Ascending aorta (tissue), 2 donors: Measurements from ENCODE around the gene CSF2RB. TPM values are rescaled to one million over a fixed set of nuclear protein-coding genes. Genes with fewer than 3 reads are reported as not detected.

ENCODE experiments used
- DNase-seq, 2 donors: peaks; one replicate each; pipeline ENCODE4 v3.0.0-alpha.2; 2019; ENCODE audit warnings: low spot score in 2 of 2
- H3K27ac ChIP-seq, 2 donors: fragments of 200-600 bp; sonication (generic); one replicate each; pipeline ENCODE4 v1.5.1; 2016 to 2017; ENCODE audit warnings: mild to moderate bottlenecking in 1 of 2
- H3K27me3 ChIP-seq: fragments of 200-600 bp; sonication (generic); one replicate; pipeline ENCODE4 v1.5.1; 2017
- H3K36me3 ChIP-seq, 2 donors: fragments of 200-600 bp; sonication (generic); one replicate each; pipeline ENCODE4 v1.5.1; 2016
- H3K4me1 ChIP-seq, 2 donors: fragments of 200-600 bp; sonication (generic); one replicate each; pipeline ENCODE4 v1.5.1; 2016 to 2017; ENCODE audit warnings: mild to moderate bottlenecking in 1 of 2
- H3K4me3 ChIP-seq, 2 donors: fragments of 200-600 bp; sonication (generic); one replicate each; pipeline ENCODE4 v1.5.1; 2016 to 2017; ENCODE audit warnings: mild to moderate bottlenecking in 1 of 2
- H3K9me3 ChIP-seq, 2 donors: fragments of 200-600 bp; sonication (generic); one replicate each; pipeline ENCODE4 v1.5.1; 2016
- CTCF ChIP-seq, 3 experiments: fragments of 200-600 bp in 2 of 3; fragments of 450-650 bp in 1 of 3; sonication (generic) in 2 of 3; IDR thresholded peaks; one replicate each; pipeline ENCODE4 v1.5.1; 2016 to 2019; ENCODE audit warnings: antibody characterized with exemption in 3 of 3, mild to moderate bottlenecking in 1 of 3, moderate library complexity in 1 of 3
- intact Hi-C: fragments of 100-400 bp; cut with DNase I; formaldehyde crosslinking; loops from one replicate; pipeline ENCODE4 v1.15.1; 2023
- total RNA-seq: library from RNA; depleted of rRNA; stranded (reverse); fragments of >200 nt; gene quantifications from one replicate; pipeline ENCODE4 v1.1.0, GENCODE V29; 2016

Gene CSF2RB
- total RNA-seq, 1 donor from 2014 or later: 6.0 TPM

- DNase-seq: no peak
- H3K36me3 ChIP-seq: no peaks in the 10 kb centered on the region
- no peak overlapping the region for H3K4me3 ChIP-seq
- no peaks in the 10 kb centered on the region for H3K4me1 ChIP-seq
- intact Hi-C loops: no loop called here
- TF ChIP-seq CTCF (IDR thresholded peaks at IDR 0.05): no peak
- H3K27me3 ChIP-seq: no peaks in the 10 kb centered on the region
- H3K9me3 ChIP-seq: no peaks in the 10 kb centered on the region
- H3K27ac ChIP-seq: no peak overlapping the region
Observed at GRCh38 chr22:36951746-36952145, 38.3 kb downstream of the CSF2RB start.

- Histone ChIP-seq H3K9me3 (no peaks in the 10 kb centered on the region), H3K4me3 (no peak overlapping the region), H3K36me3 (no peaks in the 10 kb centered on the region), H3K27me3 (no peaks in the 10 kb centered on the region), H3K4me1 (no peaks in the 10 kb centered on the region), H3K27ac (no peak overlapping the region)
- no peak for DNase-seq
- no peak for TF ChIP-seq CTCF (IDR thresholded peaks at IDR 0.05)
- intact Hi-C loops: no loop called here
Observed at GRCh38 chr22:36953239-36954080, 40.0 kb downstream of the CSF2RB start.

GRCh38 chr22:36954251-36955014 lies 41.0 kb downstream of the CSF2RB start:
- intact Hi-C loops: no loop called here
- H3K9me3 ChIP-seq: no peaks in the 10 kb centered on the region
- no peak overlapping the region for H3K27ac ChIP-seq
- H3K27me3 ChIP-seq: no peaks in the 10 kb centered on the region
- H3K4me1 ChIP-seq: no peaks in the 10 kb centered on the region
- H3K36me3 ChIP-seq: no peaks in the 10 kb centered on the region
- DNase-seq: no peak
- no peak overlapping the region for H3K4me3 ChIP-seq
- TF ChIP-seq CTCF (IDR thresholded peaks at IDR 0.05): no peak

- Histone ChIP-seq H3K27ac (no peak overlapping the region), H3K36me3 (no peaks in the 10 kb centered on the region), H3K9me3 (no peaks in the 10 kb centered on the region), H3K4me3 (no peak overlapping the region), H3K4me1 (no peaks in the 10 kb centered on the region), H3K27me3 (no peaks in the 10 kb centered on the region)
- no peak for DNase-seq
- TF ChIP-seq CTCF (IDR thresholded peaks at IDR 0.05): no peak
- intact Hi-C loops: no loop called here
Observed at GRCh38 chr22:36955691-36956090, 42.3 kb downstream of the CSF2RB start.

- no peaks in the 10 kb centered on the region for H3K4me1 ChIP-seq
- TF ChIP-seq CTCF (IDR thresholded peaks at IDR 0.05): no peak
- no peak for DNase-seq
- no peak overlapping the region for H3K27ac ChIP-seq
- no peak overlapping the region for H3K4me3 ChIP-seq
- no peaks in the 10 kb centered on the region for H3K9me3 ChIP-seq
- no peaks in the 10 kb centered on the region for H3K27me3 ChIP-seq
- no peaks in the 10 kb centered on the region for H3K36me3 ChIP-seq
- intact Hi-C loops: no loop called here
Observed at GRCh38 chr22:36958366-36958765, 44.9 kb downstream of the CSF2RB start.
